GM19193 (cell line): Measurements from ENCODE around the gene CDK14.

Experiments used
- POLR2A ChIP-seq: IDR thresholded peaks from 4 replicates; pipeline ENCODE4 v1.6.1; 2011; ENCODE audit not compliant: insufficient read depth, insufficient read length; ENCODE audit errors: extremely low read depth

Gene CDK14

GRCh38 chr7:90931986-90932916 lies 336.1 kb downstream of the CDK14 start:
- TF ChIP-seq POLR2A: no peak

DNA sequence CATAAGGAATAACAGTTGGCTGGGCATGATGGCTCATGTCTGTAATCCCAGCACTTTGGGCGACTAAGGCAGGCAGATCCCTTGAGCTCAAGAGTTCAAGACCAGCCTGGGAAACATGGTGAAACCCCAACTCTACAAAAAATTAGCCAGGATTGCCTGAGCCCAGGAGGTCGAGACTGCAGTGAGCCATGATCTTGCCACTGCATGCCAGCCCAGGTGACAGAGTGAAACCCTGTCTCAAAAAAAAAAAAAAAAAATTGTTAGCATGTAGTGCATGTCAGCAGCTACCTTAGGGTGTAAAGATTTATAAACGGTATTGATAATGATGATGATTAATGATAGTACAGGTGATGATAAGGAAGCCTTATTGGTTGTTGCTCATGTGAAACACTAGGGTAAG lies 336.9 kb downstream of the CDK14 start:
- no peak for TF ChIP-seq POLR2A

GRCh38 chr7:90933984-90934383 lies 337.9 kb downstream of the CDK14 start:
- TF ChIP-seq POLR2A: no peak

GRCh38 chr7:90938371-90938770 lies 342.2 kb downstream of the CDK14 start:
- no peak for TF ChIP-seq POLR2A

GRCh38 chr7:90939666-90940065 lies 343.5 kb downstream of the CDK14 start:
- no peak for TF ChIP-seq POLR2A

GRCh38 chr7:90944021-90944420 lies 347.9 kb downstream of the CDK14 start:
- TF ChIP-seq POLR2A: no peak

- no peak for TF ChIP-seq POLR2A
These were observed 349.1 kb downstream of the CDK14 start for GRCh38 chr7:90945104-90945787.

GRCh38 chr7:90946730-90947501 lies 350.8 kb downstream of the CDK14 start:
- no peak for TF ChIP-seq POLR2A

GRCh38 chr7:90948085-90948484 lies 352.0 kb downstream of the CDK14 start:
- TF ChIP-seq POLR2A: no peak

- no peak for TF ChIP-seq POLR2A
These were observed 355.1 kb downstream of the CDK14 start for GRCh38 chr7:90951229-90951628.

GRCh38 chr7:90951986-90952954 lies 356.1 kb downstream of the CDK14 start:
- no peak for TF ChIP-seq POLR2A

DNA sequence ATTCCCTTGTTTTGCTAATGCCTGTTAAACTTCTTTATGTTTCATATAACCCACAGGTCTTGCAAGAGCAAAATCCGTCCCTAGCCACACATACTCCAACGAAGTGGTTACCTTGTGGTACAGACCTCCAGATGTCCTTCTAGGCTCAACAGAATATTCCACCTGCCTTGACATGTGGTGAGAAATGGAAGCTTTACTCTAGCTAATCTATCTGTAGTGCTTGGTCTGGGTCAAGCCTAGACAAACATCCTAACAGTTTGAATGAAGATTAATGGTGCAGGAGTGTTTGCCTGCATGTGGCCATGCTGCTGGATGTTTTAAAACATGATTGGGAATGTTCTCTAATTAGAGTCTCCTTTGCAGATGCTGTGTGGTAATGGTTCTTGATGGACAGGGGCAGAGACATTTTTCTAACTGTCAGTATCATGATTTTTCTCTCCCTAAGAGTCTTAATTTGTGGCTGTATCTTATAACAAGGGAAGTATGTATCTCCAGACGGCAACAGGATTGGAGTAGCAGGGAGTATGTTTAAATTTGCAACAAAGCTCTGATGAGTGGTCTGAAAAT lies 359.6 kb downstream of the CDK14 start:
- no peak for TF ChIP-seq POLR2A

DNA sequence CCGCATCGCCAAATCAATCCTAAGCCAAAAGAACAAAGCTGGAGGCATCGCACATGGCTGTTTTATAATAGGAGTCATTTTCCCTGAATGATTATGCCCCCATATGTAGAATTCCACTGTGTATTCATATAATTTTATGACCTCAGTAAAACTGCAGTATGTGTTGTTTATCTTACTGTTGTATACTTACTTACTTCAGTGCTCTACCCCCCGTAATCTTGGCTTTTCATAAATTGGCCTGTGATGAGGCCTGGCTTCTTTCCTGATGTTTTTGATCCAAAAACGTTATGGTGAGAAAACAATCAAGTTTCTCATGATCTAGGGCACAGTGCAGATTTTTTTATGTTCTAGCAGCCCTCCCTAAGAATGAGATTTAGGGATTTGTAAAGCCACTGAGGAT lies 361.8 kb downstream of the CDK14 start:
- TF ChIP-seq POLR2A: no peak

DNA sequence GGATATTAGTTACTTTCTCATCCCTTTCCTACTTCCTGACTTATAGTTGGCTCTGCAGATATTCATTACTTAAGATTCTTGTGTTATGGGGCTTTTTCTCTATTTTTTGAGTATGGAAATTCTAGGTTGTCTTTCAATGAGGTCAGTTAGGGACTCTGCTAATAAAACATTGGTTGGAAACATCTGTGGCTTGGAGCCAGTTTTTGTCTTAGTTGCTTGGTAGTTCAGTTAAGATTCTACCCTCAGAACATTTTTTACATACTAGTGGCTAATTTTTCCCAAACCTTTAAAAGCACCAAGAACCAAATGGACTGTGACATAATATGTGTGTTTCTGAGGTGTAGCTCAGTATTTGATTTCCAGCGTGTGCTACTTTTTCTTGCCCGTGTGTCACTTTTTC lies 362.5 kb downstream of the CDK14 start:
- no peak for TF ChIP-seq POLR2A

DNA sequence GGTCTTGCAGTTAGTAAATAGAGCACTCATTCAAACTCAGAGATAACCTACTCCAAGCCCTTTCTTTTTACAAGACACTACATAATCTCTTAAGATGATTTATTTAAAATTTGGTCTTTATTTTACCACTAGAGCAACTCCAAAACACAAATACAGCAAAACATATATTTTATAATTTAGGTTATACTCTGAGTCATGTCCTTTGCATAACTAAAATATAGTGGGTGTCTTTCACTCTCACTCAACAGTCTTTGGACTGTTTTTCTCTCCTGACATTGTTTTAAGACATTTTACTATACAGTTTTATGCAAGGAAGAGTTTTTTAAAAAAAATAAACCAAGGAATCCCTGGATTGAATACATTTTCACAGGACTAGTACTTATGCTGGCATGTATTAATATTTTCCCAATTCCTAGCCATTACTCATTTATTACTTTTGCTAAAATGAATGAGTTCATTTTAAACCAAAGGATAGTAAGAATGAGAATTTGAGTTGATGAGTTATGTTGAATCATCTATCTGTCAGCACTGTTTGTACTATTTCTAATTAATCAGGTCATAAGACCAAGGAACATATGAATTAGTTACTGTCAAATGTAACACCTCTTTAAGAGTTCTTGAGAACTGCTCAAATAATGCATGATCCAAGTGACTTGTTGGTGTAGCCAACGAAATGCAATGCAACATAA lies 365.1 kb downstream of the CDK14 start:
- TF ChIP-seq POLR2A: no peak
